Thymus (tissue), 11 donors: ENCODE measurements around the gene EGFL6. TPM values are rescaled to one million over a fixed set of nuclear protein-coding genes. Genes with fewer than 3 reads are reported as not detected.
A peak's percentile ranks its signal among the peaks of the same experiment; 100 is the strongest.
"Not testable (repeated sequence)": the region's sequence is repeated elsewhere in the genome, so short reads cannot be mapped to it uniquely, and the experiment has no call there.

Source experiments
- DNase-seq, 9 donors: peaks; one replicate each; pipeline ENCODE4 v3.0.0-alpha.2; 2013; ENCODE audit warnings: low spot score in 9 of 9, low read depth in 6 of 9, missing footprints in 1 of 9
- H3K27ac ChIP-seq, 2 donors: one replicate each; pipeline ENCODE4 v1.5.1; 2013; ENCODE audit warnings: control low read depth in 1 of 2, low read depth in 1 of 2, low read length in 1 of 2, mild to moderate bottlenecking in 1 of 2, moderate library complexity in 1 of 2
- H3K27me3 ChIP-seq, 2 donors: one replicate each; pipeline ENCODE4 v1.5.1; 2013; ENCODE audit warnings: low read length in 1 of 2; ENCODE audit not compliant: control insufficient read depth in 2 of 2, insufficient read depth in 1 of 2
- H3K36me3 ChIP-seq, 2 donors: one replicate each; pipeline ENCODE4 v1.5.1; 2013; ENCODE audit warnings: low read length in 1 of 2, mild to moderate bottlenecking in 1 of 2, moderate library complexity in 1 of 2; ENCODE audit not compliant: control insufficient read depth in 2 of 2, insufficient read depth in 2 of 2
- H3K4me1 ChIP-seq, 2 donors: one replicate each; pipeline ENCODE4 v1.5.1; 2013; ENCODE audit warnings: low read length in 2 of 2; ENCODE audit not compliant: control insufficient read depth in 2 of 2, insufficient read depth in 2 of 2
- H3K4me3 ChIP-seq, 2 donors: one replicate each; pipeline ENCODE4 v1.5.1; 2013; ENCODE audit warnings: low read length in 2 of 2, control low read depth in 1 of 2, mild to moderate bottlenecking in 1 of 2
- H3K9me3 ChIP-seq, 2 donors: one replicate each; pipeline ENCODE4 v1.5.1; 2013; ENCODE audit warnings: low read length in 1 of 2, mild to moderate bottlenecking in 1 of 2; ENCODE audit not compliant: control insufficient read depth in 2 of 2, insufficient read depth in 1 of 2
- WGBS: extraction: QIAGEN DNeasy Blood & Tissue Kit; methylation state at CpG from one replicate; pipeline ENCODE4 v1.1.7; 2013; 5-methylcytosine and 5-hydroxymethylcytosine counted together
- polyA plus RNA-seq: library from polyadenylated mRNA; stranded (reverse); fragments of 200-250 nt; gene quantifications from one replicate; pipeline ENCODE4 v1.2.3, GENCODE V29; 2013
- total RNA-seq: library from RNA; stranded (reverse); fragments of 120-200 nt; gene quantifications from one replicate; pipeline ENCODE4 v1.2.4, GENCODE V29; 2013
- donor health status: healthy.

EGFL6 gene
- total and polyA plus RNA-seq, 2 donors: 0.73 to 2.4 TPM

DNA sequence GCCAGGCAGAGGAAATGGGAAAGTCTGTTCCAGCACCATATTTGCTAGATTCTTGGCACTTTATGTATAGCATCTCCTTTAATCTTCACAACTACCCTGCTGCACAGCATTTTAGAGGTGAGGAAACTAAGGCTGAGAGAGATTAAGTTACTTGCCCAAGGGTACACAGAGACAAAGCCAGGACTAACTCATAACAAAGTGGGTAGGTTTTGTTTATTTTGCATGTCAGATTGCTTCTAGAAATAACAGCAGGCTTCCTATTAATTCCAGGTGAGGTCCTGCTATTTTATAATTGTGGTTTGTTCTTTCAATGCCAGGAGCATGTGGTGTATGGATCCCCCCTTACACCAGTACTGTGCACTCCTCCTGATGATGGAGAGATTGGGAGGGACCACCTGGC is 98.5 kb downstream of the EGFL6 start:
- no peak for DNase-seq
- H3K4me3 ChIP-seq: no peak overlapping the region
- no peaks in the 10 kb centered on the region for H3K9me3 ChIP-seq
- H3K36me3 ChIP-seq: peaks cover 11 to 19% of the 10 kb centered on the region in 2 donors
- no peak overlapping the region for H3K27ac ChIP-seq
- no peaks in the 10 kb centered on the region for H3K4me1 ChIP-seq
- no peaks in the 10 kb centered on the region for H3K27me3 ChIP-seq

DNA sequence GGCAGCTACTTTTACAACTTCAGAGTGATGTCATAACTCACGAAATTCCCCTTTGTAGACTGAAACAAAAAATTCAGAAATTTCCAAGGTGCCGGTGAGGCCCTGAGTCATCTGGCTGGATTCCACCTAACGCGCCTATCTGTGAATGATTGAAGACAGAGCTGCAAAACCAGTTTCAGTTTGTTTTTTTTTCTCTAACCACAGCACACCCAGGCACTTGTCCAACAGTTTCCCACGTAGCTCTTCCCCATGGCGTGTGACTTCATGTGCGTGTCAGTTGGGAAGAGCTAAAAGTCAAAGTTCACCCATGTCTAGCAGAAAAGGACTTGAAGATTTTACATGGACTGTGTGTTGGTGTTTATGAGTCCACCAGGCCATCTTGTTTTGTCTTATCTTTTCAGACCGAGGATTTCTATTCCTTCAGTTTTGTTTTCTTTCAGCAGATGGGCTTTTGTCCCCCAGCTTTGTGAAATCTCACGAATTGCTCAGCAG is 99.9 kb downstream of the EGFL6 start:
- Histone ChIP-seq H3K4me1 (no peaks in the 10 kb centered on the region), H3K27me3 (no peaks in the 10 kb centered on the region), H3K9me3 (no peaks in the 10 kb centered on the region), H3K27ac (peak overlapping the region in 1 of 2 donors; percentile 64), H3K36me3 (peaks cover 0 to 11% of the 10 kb centered on the region in 2 donors), H3K4me3 (no peak overlapping the region)
- DNase-seq: peak in 1 of 9 donors; percentile 33
- 33% methylated on average over 9 of the region's 9 CpGs for WGBS

DNA sequence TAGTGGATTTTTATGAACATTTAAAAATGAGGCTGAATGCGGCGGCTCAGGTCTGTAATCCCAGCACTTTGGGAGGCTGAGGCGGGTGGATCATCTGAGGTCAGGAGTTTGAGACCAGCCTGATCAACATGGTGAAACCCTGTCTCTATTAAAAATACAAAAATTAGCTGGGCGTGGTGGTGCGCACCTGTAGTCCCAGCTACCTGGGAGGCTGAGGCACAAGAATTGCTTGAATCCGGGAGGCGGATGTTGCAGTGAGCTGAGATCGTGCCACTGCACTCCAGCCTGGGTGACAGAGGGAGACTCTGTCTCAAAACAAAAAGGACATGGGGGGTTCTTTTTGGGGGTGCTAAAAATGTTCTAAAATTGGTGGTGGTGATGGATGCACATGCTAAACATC is 100.4 kb downstream of the EGFL6 start:
- H3K4me1 ChIP-seq, H3K27me3 ChIP-seq, DNase-seq, H3K4me3 ChIP-seq, H3K27ac ChIP-seq, H3K9me3 ChIP-seq: not testable (repeated sequence)
- WGBS: 96% methylated on average over 8 of the region's 8 CpGs
- H3K36me3 ChIP-seq: peaks cover 0 to 11% of the 10 kb centered on the region in 2 donors

DNA sequence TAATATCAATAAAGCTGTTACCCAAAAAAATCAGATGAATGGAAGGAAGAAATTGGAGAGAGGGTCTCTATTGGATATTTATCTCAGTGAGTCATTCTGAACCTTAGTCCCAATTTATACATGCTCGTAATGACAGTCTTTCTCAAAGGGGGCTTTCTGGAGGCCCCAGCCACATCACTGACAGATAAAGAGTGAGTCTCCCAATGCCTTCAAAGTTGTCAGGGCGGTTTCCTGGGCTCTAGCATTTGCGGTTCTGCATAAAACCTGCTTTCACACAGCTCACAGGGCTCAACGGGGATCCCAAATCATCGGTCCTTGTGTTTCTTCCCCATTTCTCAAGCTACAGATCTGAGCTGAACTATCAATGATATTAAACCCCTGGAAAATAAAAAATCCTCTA is 100.8 kb downstream of the EGFL6 start:
- H3K27me3 ChIP-seq: no peaks in the 10 kb centered on the region
- no peak overlapping the region for H3K27ac ChIP-seq
- no peaks in the 10 kb centered on the region for H3K9me3 ChIP-seq
- no peak for DNase-seq
- H3K36me3 ChIP-seq: peaks cover 0 to 11% of the 10 kb centered on the region in 2 donors
- WGBS: 95% methylated on average over 5 of the region's 5 CpGs
- H3K4me3 ChIP-seq: no peak overlapping the region
- no peaks in the 10 kb centered on the region for H3K4me1 ChIP-seq

DNA sequence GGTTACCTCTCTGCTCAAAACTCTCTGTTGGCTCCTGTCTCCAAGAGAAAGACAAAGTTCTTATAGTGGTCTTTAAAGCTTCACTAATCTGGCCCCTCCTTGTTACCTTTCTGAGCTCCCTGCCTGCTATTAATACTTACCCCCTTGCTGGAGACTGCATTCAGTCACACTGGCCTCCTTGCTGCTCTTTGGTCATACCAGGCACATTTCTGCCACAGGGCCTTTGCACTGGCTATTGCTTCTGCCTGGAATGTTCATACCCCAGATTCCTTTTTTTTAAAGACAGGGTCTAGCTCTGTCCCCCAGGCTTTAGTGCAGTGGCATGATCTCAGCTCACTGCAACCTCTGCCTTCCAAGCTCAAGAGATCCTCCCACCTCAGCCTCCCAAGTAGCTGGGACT is 103.6 kb downstream of the EGFL6 start:
- Histone ChIP-seq H3K9me3 (no peaks in the 10 kb centered on the region), H3K4me3 (no peak overlapping the region), H3K4me1 (no peaks in the 10 kb centered on the region), H3K27ac (no peak overlapping the region), H3K36me3 (peaks cover 0 to under 1% of the 10 kb centered on the region in 2 donors), H3K27me3 (no peaks in the 10 kb centered on the region)
- DNase-seq: no peak

DNA sequence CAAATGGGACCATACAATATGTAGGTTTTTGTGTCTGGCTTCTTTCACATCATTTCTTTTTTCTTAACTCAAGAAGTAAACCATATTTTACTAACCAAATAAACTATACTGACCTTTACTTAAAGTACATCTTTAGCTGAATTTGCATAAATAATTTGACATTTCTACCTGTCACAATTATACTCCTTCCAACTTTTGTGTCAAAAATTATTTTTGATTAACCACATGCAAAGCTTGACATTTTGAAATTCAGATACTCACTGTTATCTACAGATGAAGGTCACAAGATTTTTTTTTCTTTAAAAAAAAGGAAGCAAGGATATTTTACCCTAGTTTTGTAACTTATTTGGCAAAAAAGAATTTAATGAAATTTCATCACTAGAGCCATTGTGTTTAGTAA is 107.5 kb downstream of the EGFL6 start:
- no peak overlapping the region for H3K27ac ChIP-seq
- H3K4me3 ChIP-seq: no peak overlapping the region
- DNase-seq: no peak
- no peaks in the 10 kb centered on the region for H3K9me3 ChIP-seq
- H3K27me3 ChIP-seq: no peaks in the 10 kb centered on the region
- H3K36me3 ChIP-seq: no peaks in the 10 kb centered on the region
- no peaks in the 10 kb centered on the region for H3K4me1 ChIP-seq

DNA sequence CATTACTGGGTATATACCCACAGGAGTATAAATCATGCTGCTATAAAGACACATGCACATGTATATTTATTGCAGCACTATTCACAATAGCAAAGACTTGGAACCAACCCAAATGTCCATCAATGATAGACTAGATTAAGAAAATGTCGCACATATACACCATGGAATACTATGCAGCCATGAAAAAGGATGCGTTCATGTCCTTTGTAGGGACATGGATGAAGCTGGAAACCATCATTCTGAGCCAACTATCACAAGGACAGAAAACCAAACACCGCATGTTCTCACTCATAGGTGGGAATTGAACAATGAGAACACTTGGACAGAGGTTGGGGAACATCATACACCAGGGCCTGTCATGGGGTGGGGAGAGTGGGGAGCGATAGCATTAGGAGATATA is 110.3 kb downstream of the EGFL6 start:
- H3K4me3 ChIP-seq, H3K27me3 ChIP-seq, H3K9me3 ChIP-seq, H3K27ac ChIP-seq, H3K4me1 ChIP-seq, H3K36me3 ChIP-seq, DNase-seq: not testable (repeated sequence)
- WGBS: over 99% methylated on average over 4 of the region's 4 CpGs

DNA sequence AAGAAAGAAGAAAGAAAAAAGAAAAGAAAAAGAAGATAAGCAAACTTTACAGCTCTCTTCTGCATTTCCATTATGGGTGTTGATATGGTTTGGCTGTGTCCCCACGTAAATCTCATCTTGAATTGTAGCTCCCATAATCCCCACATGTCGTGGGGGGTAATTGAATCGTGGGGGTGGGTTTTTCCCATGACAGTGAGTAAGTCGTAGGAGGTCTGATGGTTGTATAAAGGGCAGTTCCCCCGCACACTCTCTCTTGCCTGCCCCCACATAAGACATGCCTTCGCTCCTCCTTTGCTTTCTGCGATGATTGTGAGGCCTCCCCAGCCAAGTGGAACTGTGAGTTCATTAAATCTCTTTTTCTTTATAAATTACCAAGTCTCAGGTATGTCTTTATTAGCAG is 112.2 kb downstream of the EGFL6 start:
- Histone ChIP-seq H3K4me3 (no peak overlapping the region), H3K36me3 (no peaks in the 10 kb centered on the region), H3K27ac (no peak overlapping the region), H3K27me3 (peaks cover 0 to 2% of the 10 kb centered on the region in 2 donors), H3K4me1 (no peaks in the 10 kb centered on the region), H3K9me3 (no peaks in the 10 kb centered on the region)
- 97% methylated on average over 7 of the region's 7 CpGs for WGBS
- DNase-seq: no peak
